NB4 (cell line): ENCODE measurements around the gene NCS1.

Source experiments
- CTCF ChIP-seq: IDR thresholded peaks from one replicate; pipeline ENCODE4 v1.5.1; 2012; ENCODE audit warnings: low read depth, low read length
- POLR2A ChIP-seq: IDR thresholded peaks from 2 replicates; pipeline ENCODE4 v1.6.1; 2011; ENCODE audit warnings: mild to moderate bottlenecking; ENCODE audit not compliant: insufficient read length; ENCODE audit errors: extremely low read depth

- TF ChIP-seq POLR2A, result no peak
- no peak for TF ChIP-seq CTCF
These were observed 71.6 kb downstream of the NCS1 start for GRCh38 chr9:130243882-130244170.
